ENCODE measurements around the gene IRX1.

Gene IRX1

GRCh38 chr5:3601061-3601710 is 5.6 kb downstream of the IRX1 start:
- no peak for DNase-seq

- DNase-seq: no peak
Observed at GRCh38 chr5:3601911-3602782, 6.5 kb downstream of the IRX1 start.

- no peak for DNase-seq
Observed at GRCh38 chr5:3602785-3603502, 7.3 kb downstream of the IRX1 start.

GRCh38 chr5:3604501-3604900 is 8.9 kb downstream of the IRX1 start:
- no peak for DNase-seq

GRCh38 chr5:3605298-3606010 is 9.8 kb downstream of the IRX1 start:
- DNase-seq: no peak

DNA sequence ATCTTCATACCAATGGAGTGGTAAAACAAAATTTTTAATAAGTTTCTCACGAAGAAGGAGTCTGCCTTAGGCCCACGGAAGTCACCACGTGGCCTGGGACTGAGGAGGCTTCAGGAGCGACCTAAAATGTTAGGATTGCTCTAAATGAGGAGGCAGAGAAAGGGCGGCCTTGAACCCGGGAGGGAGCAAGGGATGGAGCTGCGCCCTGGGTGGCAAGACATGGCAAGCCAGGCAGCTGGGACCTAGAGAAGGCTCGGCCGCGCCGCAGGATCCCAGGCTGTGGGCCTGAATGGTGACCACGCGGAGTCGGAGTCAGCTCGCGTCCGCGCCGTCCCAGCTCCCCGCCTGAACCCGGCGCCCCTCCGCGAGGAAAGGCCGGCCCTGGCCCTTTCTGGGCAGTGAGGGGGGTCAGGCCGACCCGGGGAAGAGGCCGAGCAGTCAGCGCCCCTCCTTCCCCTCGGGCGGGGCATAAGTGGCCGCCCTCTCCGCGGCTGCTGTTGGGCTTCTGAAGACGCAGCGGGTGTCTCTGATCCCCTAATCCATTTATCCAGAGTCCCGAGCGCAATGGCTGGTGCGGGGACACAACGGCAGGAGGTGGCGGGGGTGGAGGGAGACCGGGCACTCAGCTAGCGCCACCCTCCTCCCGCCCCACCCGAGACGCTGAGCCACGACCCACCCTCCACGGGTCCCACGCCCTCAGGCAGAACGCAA is 10.6 kb downstream of the IRX1 start:
- no peak for DNase-seq

- DNase-seq: no peak
Observed at GRCh38 chr5:3607541-3608181, 12.0 kb downstream of the IRX1 start.

- DNase-seq: no peak
Observed at GRCh38 chr5:3609120-3609681, 13.6 kb downstream of the IRX1 start.

DNA sequence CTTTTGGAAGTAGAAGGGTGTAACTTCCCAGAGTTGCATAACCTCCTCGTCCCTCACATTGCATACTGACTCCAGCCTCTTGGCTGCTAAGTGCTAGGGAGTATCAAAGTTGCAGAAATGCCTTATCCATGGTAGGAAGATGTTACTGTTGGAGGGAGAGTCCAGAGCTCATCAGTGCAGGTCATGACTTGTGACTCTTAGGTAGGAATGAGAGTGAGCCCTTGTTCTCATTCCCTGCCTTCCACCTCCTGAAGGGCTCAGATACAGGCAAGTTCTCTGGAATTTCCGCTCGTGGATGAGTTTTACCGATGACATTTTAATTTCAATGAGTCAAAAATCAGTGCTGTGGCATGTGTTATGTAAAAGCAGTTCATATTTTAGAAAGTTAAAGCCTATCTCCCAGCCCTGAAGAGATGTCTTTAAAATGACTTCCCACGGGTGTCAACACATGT is 17.0 kb downstream of the IRX1 start:
- no peak for DNase-seq

- DNase-seq: no peak
Observed at GRCh38 chr5:3613726-3614125, 18.1 kb downstream of the IRX1 start.

- DNase-seq: no peak
Observed at GRCh38 chr5:3615217-3615616, 19.6 kb downstream of the IRX1 start.

- DNase-seq: no peak
Observed at GRCh38 chr5:3615829-3616228, 20.2 kb downstream of the IRX1 start.

GRCh38 chr5:3619579-3619978 is 23.9 kb downstream of the IRX1 start:
- no peak for DNase-seq

GRCh38 chr5:3622961-3623360 is 27.3 kb downstream of the IRX1 start:
- DNase-seq: no peak

GRCh38 chr5:3625626-3626025 is 30.0 kb downstream of the IRX1 start:
- DNase-seq: no peak

- DNase-seq: no peak
Observed at GRCh38 chr5:3634061-3634460, 38.4 kb downstream of the IRX1 start.

GRCh38 chr5:3639175-3639574 is 43.5 kb downstream of the IRX1 start:
- DNase-seq: no peak

DNA sequence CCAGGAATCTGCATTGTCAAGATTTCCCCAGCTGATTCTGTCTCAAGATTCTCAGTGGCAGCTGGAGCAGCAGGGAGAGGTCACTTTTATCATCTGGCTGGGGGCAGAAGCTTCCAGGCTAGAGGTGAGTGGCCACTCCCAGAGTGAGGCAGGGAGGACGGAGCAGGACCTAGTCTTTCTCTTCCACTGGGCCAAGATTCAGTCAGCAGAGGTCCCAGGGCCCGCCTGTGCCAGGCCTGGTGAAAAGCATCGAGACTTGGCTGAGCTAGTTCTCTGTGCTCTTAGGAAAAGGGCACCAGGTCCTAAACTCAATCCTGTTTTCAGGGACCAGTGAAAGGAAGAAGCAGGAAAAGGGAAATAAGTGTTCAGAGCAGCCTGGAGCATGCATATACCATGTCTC is 46.6 kb downstream of the IRX1 start:
- no peak for DNase-seq

DNA sequence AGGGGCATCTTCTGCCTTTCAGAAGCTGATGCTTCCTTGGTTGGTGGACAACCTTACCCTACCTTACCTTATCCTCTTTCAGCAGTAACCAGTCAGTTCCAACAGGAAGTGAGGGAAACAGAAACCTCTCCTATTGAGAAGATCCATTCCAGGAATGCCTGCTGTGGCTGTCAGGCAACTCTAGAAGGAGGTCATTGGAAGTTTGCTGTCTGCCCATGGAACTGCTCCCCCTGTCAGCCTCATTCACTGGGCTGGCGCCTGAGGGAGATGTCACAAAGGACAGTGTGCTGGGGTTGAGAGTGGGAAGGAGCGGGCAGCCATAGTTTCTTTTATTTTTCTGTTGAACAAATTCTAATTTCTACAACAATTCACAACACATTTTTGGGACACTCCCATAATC is 54.7 kb downstream of the IRX1 start:
- DNase-seq: no peak

DNA sequence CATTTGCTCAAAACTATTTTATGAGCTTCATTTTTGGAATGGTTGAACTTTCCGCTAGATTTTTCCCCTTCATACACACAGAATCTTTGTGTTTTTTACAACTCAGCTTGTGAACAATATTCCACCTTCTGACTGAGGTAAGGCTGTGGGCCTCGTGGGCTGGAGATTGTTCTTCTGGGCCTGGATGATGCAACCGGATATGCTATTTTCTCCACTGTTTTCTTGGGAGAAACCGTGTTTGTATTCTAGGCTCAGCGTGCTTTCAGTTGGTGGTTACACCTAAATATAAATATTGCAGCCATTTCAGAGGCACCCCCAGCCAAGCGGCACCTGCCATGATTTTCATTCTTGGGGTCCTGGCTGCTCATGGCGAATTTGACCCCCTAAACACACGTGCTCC is 55.2 kb downstream of the IRX1 start:
- DNase-seq: no peak

All from DMS79 (cell line).